HG02642 (cell line): Measurements from ENCODE around the gene SRSF4.
"Not testable (repeated sequence)": the region's sequence is repeated elsewhere in the genome, so short reads cannot be mapped to it uniquely, and the experiment has no call there.

Experiments
- ATAC-seq: cut with Tn5 transposase; IDR thresholded peaks from one replicate; pipeline ENCODE4 v1.9.1; 2021; ENCODE audit warnings: mild to moderate bottlenecking; ENCODE audit not compliant: unreplicated experiment, poor library complexity

SRSF4 gene

DNA sequence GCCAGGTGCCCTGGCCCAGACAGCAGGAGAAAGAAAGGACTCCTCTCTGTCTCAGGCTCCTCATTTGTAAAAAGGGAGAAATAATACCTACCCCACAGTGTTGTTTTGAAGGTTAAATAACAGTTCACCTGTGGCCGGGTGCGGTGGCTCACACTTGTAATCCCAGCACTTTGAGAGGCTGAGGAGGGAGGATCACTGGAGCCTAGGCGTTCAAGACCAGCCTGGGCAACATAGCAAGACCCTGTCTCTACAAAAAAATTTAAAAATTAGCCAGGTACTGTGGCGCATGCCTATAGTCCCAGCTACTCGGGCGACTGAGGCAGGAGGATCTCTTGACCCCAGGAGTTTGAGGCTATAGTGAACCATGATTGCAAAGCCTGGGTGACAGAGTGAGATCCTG is 55.5 kb downstream of the SRSF4 start:
- no peak for ATAC-seq

DNA sequence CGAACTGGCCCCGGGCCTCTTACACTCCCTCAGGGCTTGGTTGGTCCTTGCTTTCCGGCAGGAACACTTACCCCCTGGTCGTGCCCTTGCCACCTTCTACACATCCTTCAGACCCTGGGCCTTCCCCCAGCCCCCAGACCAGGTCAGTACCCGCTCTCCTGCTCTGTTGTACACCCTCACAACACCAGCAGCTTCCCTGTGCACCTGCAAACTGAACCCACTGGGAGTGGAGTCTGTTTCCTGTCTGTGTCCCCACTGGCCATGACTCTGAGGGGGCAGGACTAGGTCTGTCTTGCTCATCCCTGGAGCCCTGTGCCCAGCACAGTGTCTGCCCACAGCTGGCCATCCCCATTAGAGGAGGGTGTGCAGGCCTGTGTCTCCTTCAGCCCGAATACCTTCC is 55.9 kb downstream of the SRSF4 start:
- no peak for ATAC-seq

DNA sequence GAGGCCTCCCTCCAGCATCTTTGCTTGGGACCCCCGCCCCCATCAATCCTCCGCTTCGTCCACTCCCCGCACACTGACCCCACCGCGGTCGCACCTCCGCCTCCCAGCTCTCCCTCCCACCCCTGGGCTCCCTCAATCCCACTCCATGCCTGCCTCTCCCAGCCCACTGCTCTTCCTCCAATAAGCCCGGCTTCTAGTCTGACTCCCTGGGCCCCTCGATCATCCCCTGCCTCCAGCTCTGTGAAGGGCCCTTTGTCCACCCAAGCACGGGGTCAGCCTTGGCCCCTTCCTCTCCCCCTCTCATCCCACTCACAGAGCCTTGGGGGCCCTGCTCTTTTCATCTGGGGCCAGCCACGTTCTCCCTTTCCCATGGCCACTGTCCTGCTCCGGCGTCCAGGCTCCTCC is 56.5 kb downstream of the SRSF4 start:
- ATAC-seq = no peak

DNA sequence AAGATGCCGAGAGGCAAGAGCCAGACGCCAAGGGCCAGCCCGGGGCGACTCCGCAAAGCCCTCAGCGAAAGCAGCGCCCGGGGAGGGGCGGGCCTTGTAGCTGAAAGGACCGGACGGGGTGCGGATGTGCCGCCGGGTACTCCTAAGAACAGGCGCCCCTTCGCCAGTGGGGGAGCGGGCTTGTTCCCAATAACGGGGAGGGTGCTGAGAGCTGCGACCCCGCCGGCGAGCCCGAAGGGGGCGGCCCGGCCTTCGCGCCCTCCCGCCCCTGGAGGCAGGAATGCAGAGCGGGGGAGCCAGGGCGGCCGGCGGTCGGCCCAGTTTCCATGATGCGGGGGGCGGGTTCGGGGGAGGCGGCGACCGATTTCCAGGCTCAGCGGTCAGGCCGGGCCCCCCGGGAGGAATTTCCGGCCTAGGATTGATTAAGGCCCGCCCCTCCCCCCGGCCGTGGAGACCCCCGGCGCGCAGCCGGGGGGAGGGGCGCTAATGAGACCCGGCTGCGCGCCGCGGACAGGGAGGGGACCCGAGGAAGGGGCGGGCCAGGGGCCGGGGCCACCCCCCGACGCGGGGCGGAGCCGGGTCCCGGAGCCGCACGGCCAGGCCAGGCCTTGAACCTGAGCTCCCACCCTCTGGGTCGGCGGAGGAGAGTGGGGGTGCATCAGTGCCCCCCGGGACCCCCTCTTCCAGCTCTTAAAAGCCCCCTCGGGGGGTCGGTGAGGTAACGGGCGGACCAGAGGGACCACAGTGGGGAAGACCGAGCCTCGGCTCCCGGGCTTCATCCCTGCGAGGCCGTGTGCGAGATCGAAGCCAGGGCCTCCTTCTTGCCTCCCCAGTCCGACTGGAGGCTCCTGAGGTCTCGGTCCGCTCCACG is 57.1 kb downstream of the SRSF4 start:
- no peak for ATAC-seq

DNA sequence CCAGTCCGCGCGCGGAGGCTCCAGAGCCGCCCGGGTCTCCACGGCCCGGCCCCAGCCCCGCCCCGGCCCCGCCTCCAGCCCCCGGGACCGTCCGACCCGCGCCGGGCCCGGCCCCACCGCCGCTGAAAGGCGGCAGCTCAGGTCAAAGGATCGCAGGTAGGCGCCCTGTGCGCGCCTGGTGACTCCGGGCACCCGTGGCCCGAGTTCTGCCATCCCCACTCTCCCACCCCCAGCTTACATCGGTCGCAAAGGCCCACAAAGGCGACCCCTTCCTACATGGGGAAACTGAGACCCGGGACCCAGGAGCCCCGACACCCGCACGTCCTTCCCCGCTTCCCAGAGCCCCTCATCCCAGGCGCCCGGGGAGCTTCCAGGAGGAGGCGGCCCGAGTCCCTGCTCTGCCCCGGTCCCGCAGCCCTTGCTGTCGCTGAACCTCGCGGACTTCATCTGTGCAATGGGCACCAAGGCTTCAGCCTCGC is 57.8 kb downstream of the SRSF4 start, which contains the start of gene TMEM200B:
Gene TMEM200B, minus strand, starts transcription at position 17 of the 479 bp plus-strand sequence. CDS start 2,075 bp downstream, outside the sequence.
- ATAC-seq = no peak

DNA sequence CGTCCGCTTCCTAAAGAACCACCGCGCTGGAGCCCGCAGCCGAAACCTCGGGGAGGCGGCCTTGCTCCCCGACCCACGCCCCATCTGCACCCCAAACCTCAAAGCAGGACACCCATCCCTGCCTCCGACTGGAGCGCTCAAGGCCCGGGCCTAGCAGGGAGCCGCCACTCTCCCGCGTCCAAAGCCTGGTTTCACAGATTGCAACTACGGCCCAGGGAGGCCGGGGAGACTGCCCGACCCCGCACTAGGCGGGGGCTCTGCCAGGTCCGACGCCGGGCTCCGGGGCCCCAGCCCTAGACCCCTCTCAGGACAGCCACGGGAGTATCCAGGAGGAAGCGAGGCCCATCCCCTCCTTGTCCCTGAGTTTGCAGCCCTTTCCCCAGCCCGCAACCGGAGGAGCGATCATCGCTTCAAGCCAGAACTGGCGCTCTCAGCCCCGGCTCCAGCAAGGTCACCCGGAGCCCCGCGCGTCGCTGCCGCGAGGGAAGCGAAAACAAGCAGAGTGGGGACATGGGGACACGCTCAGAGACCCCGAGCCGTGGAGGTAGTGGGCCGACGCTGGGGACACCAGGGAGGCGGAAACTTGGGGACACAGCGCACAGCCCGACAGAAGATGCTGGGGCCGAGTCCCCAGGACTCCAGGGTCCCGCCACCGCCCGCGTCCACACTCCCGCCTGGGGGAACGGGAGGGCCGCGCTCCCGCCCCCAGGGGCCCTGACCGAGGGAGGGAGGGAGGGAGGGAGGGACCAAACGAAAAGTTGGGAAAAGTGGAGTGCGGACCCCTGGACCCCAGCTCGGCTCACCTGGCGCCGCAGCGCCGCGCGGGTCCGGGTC is 58.4 kb downstream of the SRSF4 start:
- no peak for ATAC-seq

DNA sequence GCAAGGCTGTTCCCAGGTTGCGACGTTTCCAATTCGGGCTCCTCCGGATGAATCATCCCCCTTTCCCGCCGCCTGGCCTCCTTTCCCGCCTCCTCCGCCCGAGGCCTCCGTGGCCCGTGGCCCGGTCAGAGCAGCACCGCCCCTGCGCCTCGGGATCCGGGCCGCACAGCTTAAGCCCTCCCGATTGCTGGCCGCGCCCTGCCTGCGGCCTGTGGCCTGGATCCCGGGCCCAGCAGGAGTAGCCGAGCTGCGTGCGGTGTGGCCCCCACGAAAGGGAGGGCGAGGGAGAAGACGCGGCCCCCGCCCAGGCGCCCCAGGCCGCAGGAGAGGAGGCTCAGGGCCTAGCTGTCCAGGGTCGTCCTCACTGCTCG is 59.0 kb downstream of the SRSF4 start:
- ATAC-seq = no peak

DNA sequence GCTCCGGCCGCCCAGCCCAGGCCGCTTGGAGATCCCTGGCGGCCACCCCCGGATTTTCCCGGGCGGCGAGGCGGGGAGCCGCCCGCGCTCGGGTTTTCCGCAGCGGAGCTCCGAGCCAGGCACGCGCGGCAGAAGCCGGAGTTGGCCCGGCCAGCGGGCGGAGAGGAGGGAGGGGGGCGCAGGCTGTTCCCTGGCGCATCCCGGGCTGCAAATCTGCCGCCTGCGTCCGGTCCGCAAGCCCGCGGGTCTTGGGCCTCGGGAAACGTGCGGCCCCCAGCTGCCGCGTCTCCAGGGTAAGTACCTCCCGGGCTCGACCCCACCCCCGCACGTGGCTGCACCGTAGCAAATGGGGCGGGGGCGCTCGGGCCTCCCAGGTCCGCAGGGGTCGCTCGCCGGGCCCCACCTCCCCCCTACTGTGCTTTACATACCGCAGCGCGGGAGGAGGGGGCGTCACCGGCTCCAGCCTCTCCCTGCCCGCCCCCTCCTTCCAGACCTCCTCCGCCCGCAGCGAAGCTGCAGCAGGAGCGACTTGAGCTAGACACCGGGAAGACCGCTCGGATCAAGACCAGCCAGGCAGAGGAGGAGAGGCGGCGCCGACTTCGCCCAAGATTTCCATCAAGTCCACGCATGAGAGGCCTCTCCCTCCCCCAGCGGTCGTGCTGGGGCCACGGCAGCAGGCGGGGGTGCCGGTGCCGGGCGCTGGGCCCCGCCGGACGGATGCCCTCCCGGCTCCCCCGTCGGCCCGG is 59.6 kb downstream of the SRSF4 start:
- no peak for ATAC-seq

DNA sequence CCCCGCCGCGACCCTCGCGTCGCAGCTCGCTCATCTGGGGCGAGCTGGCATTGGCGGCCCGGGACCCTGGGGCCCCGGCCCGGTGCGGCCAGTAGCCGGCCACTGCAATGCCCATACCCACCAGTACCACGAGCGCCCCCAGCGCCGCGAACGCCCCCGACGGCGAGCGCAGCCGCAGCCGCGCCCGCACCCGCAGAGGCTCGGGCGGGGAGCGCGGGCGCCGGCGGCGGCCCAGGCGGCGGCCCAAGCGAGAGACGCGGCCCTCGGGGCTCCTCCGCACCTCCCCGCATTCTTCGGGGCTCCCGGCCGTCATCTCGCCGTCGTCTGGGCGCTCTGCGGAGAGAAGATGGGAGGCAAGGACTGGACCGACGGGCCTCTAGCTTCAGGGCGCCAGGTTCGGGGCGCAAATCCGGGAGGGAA is 60.2 kb downstream of the SRSF4 start:
- no peak for ATAC-seq

DNA sequence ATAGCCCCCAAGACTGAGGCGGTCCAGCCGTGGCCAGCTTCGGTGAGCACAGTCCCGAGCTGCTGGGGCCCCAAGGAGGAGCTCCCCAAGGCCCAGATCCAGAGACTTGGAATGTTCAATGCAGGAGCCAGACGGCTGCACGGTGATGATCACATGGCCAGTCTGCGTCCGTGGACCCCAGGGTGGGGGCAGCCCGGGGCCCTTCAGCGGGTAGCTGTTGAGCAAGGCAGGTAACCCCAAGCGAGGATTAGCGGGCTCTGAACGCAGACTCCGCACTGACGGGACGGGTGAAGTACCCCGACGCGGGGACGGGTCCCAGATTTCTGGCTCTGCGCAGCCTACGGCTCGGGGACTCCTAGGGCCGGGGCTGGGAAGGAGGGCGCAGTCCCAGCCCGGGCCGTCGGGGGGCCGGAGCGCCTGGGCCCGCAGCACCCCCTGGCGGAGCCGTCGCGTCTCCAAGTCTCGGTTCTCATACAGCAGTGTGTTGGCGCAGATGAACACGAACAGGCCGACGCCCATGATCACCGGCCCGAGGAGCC is 60.7 kb downstream of the SRSF4 start:
- ATAC-seq = no peak

DNA sequence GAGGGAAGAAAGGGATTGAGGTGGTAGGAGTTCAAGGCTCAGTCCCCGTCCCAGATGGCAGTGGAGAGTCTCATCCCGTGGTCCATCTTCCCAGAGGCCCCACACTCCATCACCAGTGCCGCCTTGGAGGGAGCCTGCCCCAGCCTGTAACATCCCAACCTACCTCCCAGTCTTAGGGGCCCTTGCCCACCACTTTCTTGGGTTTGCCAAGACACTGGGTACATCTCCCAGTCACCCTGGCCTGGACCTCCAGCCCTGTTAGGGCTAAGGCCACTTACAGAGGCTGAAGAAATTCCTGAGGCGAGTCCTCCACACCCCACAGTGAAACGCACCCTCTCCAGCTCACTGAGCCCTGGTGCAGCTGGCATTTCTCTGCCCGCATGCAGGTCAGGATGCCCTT is 61.3 kb downstream of the SRSF4 start:
- ATAC-seq = no peak

DNA sequence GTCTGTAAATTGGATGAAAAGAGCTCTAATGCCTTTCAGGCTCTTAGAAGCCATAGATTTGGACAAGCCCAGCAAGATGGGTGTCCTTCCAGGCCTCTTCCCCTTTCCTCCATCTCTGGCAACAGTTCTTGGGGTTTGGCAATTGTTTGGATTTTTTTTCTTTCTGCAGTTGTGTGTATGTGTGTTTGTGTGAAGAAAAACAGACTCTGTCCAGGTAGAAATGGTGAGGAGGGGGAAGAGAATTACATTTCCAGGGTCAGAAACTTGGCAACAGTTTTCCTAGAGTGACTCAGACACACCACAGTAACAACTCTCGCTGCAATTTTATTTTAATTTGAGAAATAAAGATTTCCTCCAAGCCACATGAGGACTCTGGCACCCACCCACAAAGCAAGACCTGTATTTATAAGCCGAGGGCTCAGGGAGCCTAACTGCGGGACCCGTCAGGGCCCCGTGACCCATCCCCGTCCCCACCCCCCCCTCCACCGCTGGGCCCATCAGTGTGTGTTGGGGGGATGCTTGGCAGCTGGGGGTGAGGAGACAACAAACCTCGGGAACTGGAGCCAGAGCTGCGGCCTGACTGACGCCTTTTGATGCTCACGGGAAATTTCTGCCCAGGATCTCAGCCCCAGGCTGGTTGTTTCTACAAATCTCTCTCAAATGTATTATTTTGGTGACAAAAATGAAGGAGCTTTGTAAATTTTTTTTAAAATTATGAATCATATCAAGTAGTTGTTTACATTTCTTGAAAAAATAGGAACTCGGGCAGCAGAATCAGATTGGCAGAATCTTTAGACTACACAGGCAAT is 62.4 kb downstream of the SRSF4 start:
- no peak for ATAC-seq

DNA sequence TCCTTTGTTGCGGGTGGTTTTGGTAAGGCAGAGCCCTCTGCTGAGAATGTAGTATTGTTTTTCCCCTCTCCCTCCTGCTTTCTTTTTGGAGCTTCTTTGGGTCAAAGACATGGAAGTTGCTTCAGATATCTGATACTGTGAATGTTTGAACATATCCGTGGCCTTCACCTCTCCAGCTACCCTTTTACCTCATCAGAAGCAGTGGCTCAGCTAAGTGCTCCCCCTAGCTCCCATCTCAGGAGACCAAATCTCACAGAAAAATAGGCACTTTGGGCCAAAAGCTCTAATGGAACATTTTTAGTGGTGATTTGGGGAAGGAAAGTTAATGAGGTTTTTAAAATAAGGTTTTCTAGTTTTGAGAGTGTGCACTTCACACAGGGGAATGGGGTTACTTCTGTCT is 64.3 kb downstream of the SRSF4 start:
- no peak for ATAC-seq

DNA sequence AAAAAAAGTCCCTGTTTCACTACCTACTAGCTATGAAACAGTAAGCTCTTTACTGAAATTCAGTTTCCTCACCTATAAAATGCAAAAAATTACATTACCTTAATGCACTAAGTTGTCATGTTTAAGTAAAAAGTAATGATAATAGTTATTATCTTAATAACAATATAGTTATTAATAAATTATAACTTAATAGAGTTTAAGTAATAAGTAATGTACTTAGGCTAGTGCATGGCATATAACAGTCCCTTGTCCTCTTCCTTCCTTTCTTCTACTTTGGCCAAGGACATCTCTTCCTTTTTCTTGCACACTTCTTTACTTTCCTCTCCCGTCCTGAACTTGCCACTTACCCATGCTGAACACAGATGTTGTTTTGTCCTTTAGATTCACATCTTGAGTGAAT is 67.0 kb downstream of the SRSF4 start:
- ATAC-seq = no peak

DNA sequence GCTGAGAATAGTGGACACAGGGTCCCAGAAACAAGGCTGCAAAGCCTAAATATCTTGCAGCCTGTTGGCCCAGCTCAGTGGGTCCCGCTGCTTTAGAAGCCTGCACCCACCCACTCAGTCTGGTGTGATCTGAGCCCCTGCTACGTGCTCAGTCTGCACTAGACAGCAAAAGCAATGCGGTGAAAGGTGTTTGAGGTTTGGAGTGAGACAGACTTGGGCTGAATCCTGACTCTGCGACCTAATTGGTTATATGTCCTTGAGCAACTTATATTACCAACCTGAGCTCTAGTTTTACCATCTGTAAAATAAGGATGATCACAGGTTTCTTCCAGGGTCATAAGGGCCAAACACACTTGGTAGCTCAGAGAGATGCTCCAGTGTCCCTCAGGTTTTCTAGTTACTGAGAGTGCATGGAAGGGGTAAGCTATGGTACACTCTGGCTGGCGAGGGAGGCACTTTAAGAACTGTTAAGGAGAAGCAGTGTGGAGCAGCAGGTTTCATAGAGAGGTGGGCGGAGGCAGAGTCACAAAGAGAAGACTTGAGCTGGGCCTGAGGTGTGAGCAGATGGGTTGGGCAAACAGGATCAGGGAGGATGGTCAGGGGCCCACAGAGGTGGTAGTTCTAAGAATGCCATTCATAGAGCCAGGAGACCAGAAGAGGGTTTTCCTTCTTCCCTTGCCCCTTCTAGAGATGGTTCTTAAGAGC is 68.1 kb downstream of the SRSF4 start:
- ATAC-seq = no peak

DNA sequence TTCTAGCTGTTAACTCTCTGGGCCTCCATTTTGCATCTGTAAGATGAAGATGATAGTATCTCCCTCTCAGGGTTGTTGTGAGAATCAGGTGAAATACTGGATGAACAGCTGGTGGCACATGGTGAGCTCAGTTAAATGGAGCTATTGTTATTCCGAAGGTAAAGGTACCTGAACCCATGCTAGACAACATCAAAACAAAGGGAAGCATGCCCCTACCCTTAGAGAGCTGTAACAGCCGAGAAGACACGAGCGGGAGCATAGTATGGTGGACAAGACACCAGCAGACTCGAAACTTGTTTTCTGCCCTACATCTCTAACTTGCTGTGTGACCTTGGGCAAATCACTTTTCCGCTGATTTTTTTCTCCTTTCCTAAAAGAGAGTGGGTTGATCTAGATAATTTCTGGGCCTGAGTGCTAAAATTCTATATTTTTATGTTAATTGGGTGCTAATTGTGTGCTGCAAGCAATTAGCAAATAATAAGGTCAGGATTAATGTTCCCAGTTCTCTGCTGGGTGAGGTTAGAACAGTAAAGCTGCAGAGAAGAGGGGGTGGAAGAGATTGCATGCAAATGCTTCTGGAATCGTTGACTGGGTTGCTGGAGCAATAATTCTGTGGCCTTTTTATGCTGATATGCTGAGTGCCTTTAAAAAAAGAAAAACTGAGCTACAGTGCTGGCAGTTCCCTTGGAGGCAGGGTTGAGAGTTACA is 68.8 kb downstream of the SRSF4 start:
- no peak for ATAC-seq

DNA sequence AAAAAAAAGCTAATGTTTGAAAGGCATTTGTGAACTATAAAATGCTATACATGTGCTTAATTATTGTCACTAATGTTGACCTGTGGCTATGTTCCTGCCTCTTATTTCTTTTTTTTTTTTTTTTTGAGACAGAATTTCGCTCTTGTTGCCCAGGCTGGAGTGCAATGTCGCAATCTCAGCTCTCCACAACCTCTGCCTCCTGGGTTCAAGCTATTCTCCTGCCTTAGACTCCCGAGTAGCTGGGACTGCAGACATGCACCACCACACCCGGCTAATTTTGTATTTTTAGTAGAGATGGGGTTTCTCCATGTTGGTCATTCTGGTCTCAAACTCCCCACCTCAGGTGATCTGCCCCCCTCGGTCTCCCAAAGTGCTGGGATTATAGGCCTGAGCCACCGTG is 73.7 kb downstream of the SRSF4 start:
- not testable (repeated sequence) for ATAC-seq

DNA sequence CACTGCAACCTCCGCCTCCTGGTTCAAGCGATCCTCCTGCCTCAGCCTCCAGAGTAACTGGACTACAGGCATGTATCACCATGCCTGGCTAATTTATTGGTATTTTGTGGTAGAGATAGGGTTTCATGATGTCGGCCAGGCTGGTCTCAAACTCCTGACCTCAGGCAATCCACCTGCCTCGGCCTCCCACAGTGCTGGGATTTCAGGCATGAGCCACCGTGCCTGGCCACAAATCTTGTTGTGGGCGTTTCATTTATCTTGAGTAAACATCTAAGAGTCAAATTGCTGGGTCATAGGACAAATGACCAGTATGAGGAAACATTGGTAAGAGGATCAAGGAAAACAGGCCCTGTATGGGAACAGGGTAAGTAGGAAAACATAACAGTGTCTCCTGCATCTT is 75.9 kb downstream of the SRSF4 start:
- ATAC-seq = no peak
